GM19455 (cell line): ENCODE results near the gene SCNN1B.
"Not testable (repeated sequence)": the region's sequence is repeated elsewhere in the genome, so short reads cannot be mapped to it uniquely, and the experiment has no call there.

Source experiments
- ATAC-seq: cut with Tn5 transposase; IDR thresholded peaks from one replicate; pipeline ENCODE4 v1.9.1; 2021; ENCODE audit not compliant: unreplicated experiment

SCNN1B gene

GRCh38 chr16:23377071-23377931, 75.2 kb downstream of the SCNN1B start:
- no peak for ATAC-seq

- no peak for ATAC-seq
Measured at GRCh38 chr16:23378256-23378655, 76.2 kb downstream of the SCNN1B start.

GRCh38 chr16:23378921-23379320, 76.8 kb downstream of the SCNN1B start:
- ATAC-seq, result no peak

GRCh38 chr16:23379707-23380106, 77.6 kb downstream of the SCNN1B start:
- no peak for ATAC-seq

GRCh38 chr16:23380501-23380951, 78.4 kb downstream of the SCNN1B start:
- ATAC-seq, result no peak

- not testable (repeated sequence) for ATAC-seq
Measured at GRCh38 chr16:23381702-23382101, 79.6 kb downstream of the SCNN1B start.

- ATAC-seq, result no peak
Measured at GRCh38 chr16:23382279-23382678, 80.2 kb downstream of the SCNN1B start.

GRCh38 chr16:23383881-23384280, 81.8 kb downstream of the SCNN1B start:
- no peak for ATAC-seq

GRCh38 chr16:23384878-23385277, 82.8 kb downstream of the SCNN1B start:
- no peak for ATAC-seq

- ATAC-seq, result no peak
Measured at GRCh38 chr16:23385441-23385840, 83.3 kb downstream of the SCNN1B start.

GRCh38 chr16:23387666-23388065, 85.6 kb downstream of the SCNN1B start:
- no peak for ATAC-seq

- ATAC-seq, result no peak
Measured at GRCh38 chr16:23388786-23389185, 86.7 kb downstream of the SCNN1B start.

GRCh38 chr16:23389201-23389600, 87.1 kb downstream of the SCNN1B start:
- no peak for ATAC-seq

GRCh38 chr16:23389936-23390335, 87.8 kb downstream of the SCNN1B start:
- not testable (repeated sequence) for ATAC-seq

- no peak for ATAC-seq
Measured at GRCh38 chr16:23391381-23392222, 89.5 kb downstream of the SCNN1B start.

GRCh38 chr16:23392223-23392600, 90.1 kb downstream of the SCNN1B start:
- ATAC-seq, result no peak

- ATAC-seq, result no peak
Measured at GRCh38 chr16:23394141-23394831, 92.2 kb downstream of the SCNN1B start.

GRCh38 chr16:23395732-23396131, 93.6 kb downstream of the SCNN1B start:
- no peak for ATAC-seq

- no peak for ATAC-seq
Measured at GRCh38 chr16:23397464-23397863, 95.4 kb downstream of the SCNN1B start.

- ATAC-seq, result no peak
Measured at GRCh38 chr16:23398987-23399805, 97.1 kb downstream of the SCNN1B start.
